Kidney glomerular epithelial cell (primary cell): ENCODE measurements around the gene FOSB.
"Not testable (repeated sequence)": the region's sequence is repeated elsewhere in the genome, so short reads cannot be mapped to it uniquely, and the experiment has no call there.

Source experiments
- DNase-seq: peaks from one replicate; lab custom pipeline; 2025; lab: John Stamatoyannopoulos, UW

Gene FOSB

GRCh38 chr19:45506989-45507871 lies 39.4 kb downstream of the FOSB start, which contains the start of gene VASP:
Gene VASP (plus strand): TSS chr19:45507479. CDS start chr19:45507772, 293 bp downstream.
- peak; percentile 52 for DNase-seq

GRCh38 chr19:45507872-45508416 lies 40.1 kb downstream of the FOSB start:
- DNase-seq, result no peak

- DNase-seq, result no peak
Measured at GRCh38 chr19:45508417-45508860, 40.6 kb downstream of the FOSB start.

- DNase-seq, result peak; percentile 31
Measured at GRCh38 chr19:45508861-45509691, 41.3 kb downstream of the FOSB start.

- DNase-seq, result no peak
Measured at GRCh38 chr19:45509692-45510015, 41.9 kb downstream of the FOSB start.

GRCh38 chr19:45510352-45510751 lies 42.6 kb downstream of the FOSB start:
- DNase-seq, result not testable (repeated sequence)

- no peak for DNase-seq
Measured at GRCh38 chr19:45511074-45511473, 43.3 kb downstream of the FOSB start.

GRCh38 chr19:45512881-45513483 lies 45.2 kb downstream of the FOSB start:
- DNase-seq, result no peak

- DNase-seq, result no peak
Measured at GRCh38 chr19:45514376-45515051, 46.7 kb downstream of the FOSB start.

GRCh38 chr19:45515081-45515624 lies 47.4 kb downstream of the FOSB start:
- no peak for DNase-seq

- DNase-seq, result no peak
Measured at GRCh38 chr19:45515807-45516401, 48.1 kb downstream of the FOSB start.

- no peak for DNase-seq
Measured at GRCh38 chr19:45517238-45517637, 49.4 kb downstream of the FOSB start.

- no peak for DNase-seq
Measured at GRCh38 chr19:45517641-45518468, 50.1 kb downstream of the FOSB start.

- no peak for DNase-seq
Measured at GRCh38 chr19:45518469-45518826, 50.7 kb downstream of the FOSB start.

- no peak for DNase-seq
Measured at GRCh38 chr19:45522010-45522941, 54.5 kb downstream of the FOSB start.

GRCh38 chr19:45523642-45524256 lies 56.0 kb downstream of the FOSB start:
- DNase-seq, result peak; percentile 69

- DNase-seq, result no peak
Measured at GRCh38 chr19:45524575-45525129, 56.9 kb downstream of the FOSB start.
